ENCODE measurements around the gene MGMT.

The MGMT gene

DNA sequence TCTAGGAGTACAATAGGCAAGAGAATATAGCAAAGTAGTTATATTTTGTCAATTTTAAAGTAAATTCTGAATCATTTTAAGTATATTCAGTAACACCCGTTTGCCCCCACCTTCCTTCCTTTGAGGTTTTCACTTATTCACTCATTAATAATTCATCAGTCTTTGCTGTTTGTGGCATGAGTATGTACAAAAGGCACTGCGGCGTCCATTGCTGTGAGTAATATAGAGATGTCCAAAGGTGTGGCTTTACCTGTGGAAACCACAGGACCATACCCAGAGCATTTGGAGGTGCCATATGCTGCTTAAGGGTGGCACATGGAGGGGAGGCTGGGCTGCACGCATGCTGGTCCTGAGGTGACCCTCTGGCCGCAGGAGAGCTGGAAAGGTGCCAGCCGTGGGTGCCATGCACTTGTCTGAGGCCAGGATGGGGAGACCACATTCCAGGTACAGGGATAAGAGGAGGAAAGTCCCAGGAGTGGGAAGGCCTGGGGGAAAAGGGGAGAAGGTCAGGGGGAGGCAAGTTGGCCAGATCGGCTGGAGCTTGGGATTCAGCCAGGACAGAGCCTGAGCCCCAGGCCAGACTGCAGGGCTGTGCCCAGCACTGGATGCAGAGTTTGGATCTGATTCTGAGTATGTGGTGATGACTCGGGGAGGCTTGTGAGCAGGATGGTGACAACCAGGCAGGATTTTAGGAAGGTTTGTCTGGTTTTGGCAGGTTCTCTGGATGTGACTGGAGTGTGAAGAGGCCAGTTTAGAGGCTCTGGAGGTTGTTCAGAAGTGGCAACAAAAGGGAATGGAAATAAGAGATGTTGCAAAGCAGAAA is 223.4 kb downstream of the MGMT start:
- DNase-seq (ENCODE audit: low read depth), result no peak

DNA sequence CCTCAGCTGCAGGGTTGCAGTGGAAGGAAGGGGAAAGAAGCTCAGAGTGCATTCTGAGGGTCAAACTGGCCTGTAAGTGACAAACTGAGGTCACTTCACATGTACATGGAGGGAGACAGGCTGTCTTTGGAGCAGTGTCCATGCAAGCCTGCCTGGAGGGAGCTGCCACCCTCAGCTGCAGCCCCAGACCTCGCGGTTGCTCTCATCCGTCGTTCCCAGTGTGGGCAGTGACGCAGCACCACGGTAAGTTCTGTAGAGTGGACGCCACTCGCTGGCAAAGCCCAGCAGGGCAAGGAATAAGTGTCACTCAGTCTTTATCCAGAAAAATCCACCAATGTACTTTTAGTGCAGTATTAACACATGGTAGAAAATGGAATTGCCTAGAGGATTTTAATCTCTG is 225.7 kb downstream of the MGMT start:
- no peak for DNase-seq (ENCODE audit: low read depth)

DNA sequence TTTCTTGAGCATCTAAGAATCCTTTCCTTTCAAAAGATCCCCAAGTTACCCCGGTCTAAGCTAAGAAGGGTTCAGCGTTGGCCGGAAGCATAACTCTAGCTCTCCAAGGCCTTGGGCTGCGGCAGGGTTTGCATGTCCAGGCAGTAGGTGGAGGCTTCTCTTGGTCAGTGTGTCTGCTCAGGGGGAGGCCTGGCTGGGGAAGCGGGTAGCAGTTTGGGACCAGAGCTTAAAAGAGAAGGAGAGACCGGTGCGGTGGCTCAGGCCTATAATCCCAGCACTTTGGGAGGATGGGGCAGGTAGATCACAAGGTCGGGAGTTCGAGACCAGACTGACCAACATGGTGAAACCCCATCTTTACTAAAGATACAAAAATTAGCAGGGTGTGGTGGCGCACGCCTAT is 226.3 kb downstream of the MGMT start:
- no peak for DNase-seq (ENCODE audit: low read depth)

DNA sequence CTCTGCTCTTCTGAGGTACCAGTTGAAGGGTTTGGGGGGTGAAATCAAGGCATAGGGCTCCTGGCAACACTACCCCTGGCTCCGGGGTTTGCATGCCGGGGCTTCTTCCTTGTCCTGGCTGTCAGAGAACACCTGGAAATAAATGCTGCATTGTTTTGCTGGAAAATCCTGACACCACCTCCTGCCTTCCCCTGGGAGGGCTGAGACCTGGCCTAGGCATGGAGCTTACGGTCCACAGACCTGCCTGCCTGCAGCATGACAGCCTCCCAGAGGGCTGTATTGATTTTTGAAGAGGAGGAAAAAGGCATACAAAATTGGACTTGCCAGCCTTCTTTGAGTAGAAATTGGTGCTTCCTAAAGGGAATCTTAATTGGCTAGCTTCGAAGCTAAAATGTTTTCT is 227.1 kb downstream of the MGMT start:
- DNase-seq (ENCODE audit: low read depth), result no peak

DNA sequence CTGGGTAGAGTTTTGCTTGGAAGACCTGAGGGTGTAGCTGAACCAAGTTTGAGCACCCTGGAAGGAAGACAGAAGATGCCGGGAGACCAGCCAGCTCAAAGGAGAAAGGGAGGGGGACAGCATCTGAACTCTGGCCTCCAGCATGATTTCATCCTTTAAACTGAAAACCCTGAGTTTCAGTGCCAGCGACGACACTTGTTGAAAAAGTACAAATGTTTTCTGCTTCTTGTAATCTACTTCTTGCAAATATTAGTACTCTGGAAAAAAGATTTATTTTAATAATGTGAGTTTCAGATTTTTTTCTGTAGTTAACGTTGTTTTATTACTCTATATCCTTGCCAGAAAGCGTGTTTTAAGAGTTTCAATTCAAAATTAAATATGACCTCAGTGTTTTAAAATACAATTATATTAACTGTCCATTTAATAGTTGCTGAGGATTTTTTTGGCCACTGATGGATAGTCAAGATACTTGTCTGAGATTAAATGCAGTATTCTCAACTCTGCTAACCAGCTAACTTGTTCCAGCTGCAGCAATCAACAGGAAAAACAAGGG is 227.7 kb downstream of the MGMT start:
- no peak for DNase-seq (ENCODE audit: low read depth)

DNA sequence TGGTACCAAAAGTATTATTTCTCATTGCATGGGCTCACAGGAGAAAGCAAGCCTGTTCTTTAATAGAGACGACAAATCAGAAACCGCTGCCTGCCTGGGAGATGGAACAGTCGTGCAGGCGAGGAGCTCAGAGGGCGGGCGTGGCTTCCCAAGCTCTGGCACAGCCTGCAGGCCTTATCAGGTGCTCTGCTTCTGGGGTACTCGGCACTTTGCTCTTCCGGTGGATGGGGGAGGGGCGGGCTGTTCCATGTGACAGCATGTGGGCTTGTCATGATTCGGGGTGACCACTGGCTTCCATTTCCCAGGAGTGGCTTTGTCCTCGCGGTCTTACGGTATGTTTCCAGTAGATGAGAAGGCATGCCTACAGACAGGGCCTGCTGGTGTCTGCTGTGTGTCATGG is 228.6 kb downstream of the MGMT start:
- DNase-seq (ENCODE audit: low read depth), result no peak

DNA sequence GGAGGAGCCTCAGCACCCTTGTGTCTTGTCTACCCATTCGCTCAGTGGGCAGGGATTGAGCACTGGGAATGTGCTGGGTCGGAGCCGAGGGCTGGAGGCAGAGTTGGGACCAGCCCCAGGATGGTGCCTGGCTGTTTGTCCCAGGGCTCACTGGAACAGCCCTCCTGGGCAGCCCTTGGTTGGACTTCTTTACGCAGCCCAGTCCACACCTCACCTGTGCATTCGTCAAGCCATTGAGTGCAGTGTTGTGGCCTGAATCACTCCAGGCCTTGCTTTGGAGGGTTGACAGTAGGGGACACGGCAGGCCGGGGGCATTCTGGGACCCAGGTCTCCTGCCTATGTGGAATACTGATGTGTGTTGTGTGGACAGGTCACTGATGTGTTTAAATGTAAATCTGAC is 229.6 kb downstream of the MGMT start:
- no peak for DNase-seq (ENCODE audit: low read depth)

DNA sequence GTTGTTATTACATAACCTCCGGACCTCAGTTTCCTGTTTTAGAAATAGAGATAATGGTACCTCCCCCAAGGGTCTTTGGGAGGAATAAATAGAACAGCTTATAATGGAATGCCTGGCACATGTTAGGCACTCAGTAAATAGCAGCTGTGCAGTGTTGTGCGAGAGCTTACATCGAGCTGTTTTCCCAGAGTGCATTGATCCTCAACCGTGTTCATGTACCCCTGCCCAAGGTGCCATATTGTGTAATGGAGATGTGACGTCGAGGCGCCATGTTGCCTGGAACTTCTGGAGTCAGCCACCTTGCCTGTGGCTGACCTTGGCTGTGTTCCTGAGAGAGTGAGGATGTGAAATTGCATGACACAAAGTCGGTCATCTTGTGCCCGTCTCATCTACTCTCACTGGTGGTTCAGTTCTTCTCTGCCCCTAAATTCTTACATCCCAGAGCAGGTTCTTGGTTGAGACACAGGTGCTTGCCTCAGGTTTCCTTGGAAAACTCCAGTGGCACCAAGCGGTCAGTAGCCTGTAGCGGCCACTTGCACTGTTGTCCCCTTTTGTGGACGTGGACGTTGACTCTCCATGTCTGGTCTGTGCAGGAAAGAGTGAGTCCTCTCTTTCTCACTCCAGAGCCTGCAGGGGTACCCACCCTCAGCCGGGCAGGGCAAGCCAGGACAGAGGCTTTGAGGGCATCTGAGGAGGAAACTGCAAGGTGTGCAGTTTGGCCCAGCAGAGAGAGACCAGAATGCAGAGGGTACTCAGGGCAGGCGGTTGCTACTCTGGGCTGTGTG is 230.6 kb downstream of the MGMT start:
- no peak for DNase-seq (ENCODE audit: low read depth)

DNA sequence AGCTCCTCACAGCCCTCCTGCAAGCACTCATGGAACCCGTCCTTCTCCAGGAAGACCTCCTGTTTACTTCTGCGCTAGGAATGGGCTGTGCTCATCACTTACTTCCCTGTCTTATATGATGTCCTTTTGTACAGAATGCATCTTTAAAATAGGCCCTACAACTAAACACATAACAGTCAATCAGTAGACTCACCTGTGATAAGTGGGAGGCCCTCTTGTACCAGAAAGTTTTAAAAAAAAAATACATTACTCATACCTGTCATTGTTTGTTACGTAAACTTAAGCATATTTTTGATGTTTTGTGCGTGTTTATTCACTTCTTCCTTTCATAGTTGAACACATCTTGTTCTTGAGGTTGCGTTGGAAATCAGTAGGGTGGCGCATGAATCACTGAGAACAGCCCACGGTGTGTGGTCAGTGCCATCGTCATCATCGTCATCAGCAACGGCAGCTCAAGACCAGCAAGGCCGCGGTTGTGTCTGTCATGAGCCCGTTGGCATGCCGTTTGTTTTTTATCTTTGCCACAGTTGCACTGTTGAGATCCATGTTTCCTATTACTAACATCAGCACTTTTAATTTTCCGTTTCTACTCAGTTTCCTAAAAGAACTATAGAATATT is 232.8 kb downstream of the MGMT start:
- no peak for DNase-seq (ENCODE audit: low read depth)

DNA sequence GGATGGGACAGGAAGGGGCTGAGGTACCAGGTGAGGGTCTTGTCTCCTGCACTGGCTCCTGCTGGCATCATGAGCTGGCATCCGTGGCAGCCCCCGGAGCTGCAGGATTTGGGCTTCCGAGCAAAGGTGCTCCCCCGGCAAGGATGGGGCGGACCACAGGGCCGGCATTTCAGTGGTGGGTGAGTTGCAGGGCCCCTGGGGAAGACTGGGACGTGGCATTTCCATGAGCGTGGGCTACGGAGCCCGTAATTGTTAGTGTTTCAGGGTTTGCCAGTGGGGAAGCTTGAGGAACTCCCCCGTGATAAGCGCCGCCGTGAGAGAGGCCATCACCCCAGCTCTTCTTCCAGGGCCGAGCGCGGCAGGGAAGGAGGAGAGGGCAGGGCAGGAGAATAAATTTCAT is 235.6 kb downstream of the MGMT start:
- DNase-seq (ENCODE audit: low read depth), result no peak

DNA sequence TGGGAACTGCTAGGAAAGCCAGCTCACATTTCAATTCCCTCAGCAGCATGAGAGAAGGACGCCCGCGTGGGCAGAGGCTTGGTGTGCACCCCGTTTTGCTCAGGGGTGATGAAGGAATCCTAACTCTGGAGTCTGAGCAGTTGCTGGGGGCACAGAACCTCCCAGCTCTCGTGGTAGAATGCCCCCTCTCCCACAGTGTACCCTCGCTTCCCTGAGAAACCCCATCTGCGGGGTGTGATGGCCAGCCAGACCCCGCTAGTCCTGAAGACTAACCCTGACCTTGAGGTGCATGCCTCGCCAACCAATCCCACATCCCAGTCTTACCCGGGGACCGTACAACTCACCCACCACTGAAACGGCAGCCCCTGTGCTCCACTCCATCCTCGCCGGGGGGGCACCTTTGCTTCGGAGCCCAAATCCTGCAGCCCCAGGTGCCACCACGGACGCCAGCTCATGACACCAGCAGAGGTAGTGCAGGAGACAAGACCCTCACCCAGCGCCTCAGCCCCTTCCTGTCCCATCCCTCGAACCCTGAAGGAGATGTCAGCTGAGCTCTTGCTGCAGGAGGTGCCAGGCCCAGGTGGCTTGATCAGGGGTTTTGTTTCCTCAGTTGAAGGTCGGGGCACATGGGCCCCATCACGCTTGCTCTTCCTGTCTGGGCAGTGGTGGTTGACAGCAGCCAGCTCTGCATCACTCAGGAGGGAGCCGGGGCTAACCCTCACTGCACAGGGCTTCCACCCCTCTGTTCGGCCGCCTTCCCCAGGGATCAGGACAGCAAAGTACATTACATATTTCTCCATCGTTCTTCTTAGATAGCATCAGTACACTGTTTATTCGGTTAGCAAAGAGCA is 236.5 kb downstream of the MGMT start:
- no peak for DNase-seq (ENCODE audit: low read depth)

DNA sequence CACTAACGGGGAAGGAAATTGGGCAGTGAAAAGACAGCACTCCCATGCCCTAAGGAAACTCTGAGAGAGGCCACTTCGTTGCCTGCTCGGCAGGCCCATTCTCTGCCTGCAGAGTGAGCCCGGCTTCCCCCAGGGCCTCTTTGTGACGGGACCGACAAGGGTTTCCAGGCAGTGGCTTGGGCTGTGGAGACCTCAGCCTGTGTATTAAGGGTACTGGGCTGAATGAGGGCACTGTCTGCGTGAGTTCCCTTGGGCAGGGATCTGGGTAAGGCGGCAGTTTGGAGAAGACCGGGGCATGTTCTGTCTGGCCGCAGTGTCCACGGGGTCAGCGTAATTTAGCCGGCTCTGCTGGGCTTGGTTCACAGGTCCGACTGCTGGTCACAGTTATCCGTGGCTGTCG is 237.2 kb downstream of the MGMT start:
- DNase-seq (ENCODE audit: low read depth), result no peak

DNA sequence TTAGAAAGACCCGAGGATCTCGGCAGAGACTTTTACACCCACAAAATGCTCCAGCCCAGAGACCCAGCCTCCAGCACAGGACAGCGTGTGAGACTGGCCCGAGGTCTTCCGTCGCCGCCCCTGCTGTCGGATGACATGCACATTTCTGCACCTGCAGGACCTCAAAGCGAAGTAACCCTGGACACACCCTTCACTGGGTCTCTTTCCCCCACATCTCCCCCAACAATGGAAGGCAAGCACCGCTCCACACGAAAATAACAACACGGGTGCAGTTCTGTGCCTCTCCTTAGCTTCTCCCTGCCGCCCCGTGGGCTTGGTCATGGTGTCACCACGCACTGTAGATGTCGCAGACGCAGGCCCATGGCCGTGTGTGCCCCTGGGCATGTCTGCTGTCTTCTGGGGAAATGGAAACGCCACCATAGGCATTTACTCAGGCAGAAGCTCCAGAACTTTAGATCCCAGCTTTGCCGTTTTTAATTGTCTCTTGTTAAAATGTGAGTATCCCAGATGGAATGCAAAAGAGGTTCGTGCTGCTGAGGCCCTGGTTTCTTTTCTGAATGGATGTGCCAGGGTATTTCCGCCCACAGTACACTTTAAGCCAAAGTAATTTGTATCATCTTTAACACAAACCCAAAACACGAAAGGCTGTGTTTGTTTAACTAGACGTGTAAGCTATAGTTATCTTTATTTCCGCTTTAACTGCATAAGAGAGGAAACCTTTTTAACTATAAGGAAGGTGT is 237.9 kb downstream of the MGMT start:
- DNase-seq (ENCODE audit: low read depth), result no peak

DNA sequence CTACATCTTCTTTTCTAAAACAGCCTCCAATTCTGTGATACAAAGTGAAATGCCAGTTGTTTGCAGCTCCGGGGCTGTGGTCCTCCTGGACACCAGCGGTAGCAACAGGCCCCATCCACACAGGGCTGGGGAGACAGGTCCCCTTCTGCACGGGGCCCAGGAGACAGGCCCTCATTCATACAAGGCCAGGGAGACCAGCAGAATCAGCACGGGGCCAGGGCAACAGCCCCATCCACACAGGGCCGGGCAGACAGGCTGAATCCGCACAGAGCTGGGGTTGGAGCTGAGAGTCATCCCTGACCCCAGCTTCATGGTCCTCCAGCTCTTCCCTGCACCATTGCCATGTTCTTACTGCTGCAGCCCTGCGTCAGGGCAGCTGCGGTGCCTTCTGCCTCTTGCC is 238.6 kb downstream of the MGMT start:
- no peak for DNase-seq (ENCODE audit: low read depth)

DNA sequence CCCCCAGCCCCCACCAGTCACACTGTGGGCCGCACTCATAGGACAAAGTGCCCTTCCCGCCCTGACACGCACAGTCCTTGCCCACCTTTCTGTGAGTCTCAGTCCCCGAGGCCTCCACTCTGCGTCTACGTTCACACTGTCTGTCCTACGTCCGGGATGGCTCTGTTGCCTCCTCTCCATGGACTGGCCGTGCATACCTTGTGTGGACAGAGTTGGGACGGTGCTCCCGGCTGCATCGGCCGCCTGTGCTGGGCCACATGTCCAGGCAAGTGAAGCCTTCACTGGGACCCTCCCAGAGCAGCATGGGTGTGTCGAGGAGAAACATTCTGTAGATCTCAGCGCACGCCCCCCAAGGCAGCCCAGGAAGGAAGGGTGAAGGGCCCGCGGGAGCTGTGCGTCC is 239.0 kb downstream of the MGMT start:
- DNase-seq (ENCODE audit: low read depth), result no peak

DNA sequence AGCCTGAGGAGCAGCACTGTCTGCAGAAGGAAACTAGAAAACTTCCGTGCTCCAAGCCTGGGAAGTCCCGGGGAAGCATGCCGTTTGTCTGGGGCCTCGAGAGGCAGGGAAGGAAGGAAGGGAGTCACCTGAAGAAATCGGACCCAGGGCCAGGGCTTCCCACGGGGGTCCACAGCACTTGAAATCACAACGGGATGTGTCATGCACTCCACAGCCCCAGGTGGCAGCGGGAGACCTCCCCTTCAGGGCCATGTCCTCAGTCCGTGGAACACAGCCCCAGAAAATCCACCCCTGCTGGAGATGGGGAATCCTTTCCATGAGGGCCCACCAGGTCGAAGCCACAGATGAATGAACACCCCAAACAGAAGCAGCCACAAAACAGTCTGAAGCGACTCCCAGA is 239.5 kb downstream of the MGMT start:
- DNase-seq (ENCODE audit: low read depth), result no peak

DNA sequence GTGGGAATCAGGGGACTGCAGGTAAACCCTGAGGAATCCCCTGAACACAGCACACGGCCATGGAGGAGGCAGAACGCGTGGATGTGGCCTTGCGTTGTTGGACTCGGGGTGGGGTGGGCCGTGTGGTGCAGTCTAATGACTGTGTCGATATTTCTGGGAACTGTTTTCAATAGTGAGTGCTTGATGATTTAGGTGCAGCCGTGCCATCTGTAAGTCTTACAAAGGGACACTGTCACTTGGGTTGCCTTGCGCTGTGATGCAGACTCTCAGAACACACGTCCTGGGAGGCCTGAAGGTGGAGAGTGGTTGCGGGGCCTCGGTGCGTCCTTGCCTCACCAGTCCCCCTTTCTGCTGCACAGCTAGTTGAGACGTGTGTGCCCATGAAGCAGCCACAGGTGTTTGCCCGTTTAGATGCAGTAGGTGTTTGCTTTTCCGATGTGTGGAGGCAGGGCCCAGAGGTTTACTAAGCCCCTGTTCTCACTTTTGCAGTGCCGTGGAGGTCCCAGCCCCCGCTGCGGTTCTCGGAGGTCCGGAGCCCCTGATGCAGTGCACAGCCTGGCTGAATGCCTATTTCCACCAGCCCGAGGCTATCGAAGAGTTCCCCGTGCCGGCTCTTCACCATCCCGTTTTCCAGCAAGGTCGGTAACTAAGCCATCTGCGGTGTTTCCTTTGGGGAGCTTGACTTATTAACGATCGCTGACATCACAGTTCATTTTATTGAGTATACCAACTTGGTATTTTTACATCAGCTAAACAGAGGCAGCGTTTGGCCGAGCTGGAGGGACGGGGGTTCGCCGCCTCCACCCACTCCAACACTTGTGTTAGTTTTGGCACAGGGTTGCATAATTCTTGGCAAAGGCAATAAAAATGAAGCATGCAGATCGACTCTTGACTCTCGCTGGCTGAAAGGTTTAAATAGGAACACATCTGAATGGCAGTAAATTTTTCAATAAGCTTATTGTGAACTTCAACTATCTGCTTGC is 240.7 kb downstream of the MGMT start:
- DNase-seq (ENCODE audit: low read depth), result no peak

DNA sequence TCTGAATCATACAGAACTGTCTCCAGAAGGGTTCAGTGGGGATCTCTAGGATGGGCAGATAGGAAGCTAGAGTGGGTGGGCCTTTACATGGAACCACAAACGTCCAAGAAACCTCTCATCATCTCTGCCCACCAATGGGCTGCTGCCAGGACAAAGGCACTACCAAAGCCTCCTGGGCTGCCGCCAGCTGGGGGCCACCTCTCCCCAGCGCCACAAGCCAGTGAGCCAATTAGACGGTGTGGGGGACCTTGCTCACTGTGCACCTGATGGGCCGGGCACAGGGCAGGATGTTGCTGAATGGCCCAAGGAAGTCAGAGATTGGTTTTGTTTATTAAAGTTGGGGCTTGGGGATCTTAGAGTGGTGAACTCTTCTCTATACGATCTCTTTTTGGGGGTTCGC is 242.1 kb downstream of the MGMT start:
- no peak for DNase-seq (ENCODE audit: low read depth)

DNA sequence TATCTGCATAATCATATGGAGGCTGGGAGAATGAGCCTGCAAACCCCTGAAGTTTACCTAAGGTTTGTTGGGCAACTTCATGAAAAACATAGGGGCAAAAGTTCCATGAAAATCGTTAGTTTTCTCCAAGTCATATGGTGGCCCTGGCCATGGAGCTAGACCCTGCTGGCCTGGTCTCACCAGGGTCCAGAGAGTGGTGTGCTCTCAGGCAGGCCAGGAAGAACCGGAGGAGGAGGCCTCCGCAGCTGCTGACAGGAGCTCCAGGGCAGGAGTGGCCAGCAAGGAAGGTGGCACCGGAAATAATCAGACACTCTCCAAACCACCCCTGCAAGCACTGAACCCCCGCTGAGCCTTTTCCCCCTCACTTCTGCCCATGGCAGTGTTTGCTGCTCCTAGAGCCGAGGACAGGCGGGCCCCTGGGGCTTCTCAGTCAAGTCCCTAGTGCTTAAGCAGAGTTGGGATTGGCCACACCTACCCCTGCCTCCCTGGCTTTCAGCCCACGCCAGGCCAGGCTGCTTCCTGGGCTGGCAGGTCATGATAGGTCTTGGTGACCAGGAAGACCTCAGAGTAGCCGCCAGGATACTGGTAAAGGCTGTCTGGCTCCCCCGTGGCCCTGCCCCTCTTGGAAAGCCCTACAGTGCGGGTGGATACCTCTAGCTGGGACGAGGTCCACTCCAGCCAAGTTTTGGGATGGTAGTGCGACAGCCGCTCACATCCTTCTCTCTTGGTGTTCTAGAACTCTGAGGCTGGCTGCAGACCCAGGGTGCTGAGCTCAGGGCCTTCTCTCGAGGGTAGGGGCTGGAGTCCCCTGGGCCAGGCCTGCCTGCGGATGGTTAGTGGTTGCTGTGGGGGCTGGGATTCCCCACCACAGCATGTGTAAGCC is 242.8 kb downstream of the MGMT start:
- no peak for DNase-seq (ENCODE audit: low read depth)
